Measurements from ENCODE around the gene SLC35A3. TPM values are rescaled to one million over a fixed set of nuclear protein-coding genes. Genes with fewer than 3 reads are reported as not detected.

SLC35A3 gene
- polyA plus RNA-seq, 1 experiment = 12.6 TPM

DNA sequence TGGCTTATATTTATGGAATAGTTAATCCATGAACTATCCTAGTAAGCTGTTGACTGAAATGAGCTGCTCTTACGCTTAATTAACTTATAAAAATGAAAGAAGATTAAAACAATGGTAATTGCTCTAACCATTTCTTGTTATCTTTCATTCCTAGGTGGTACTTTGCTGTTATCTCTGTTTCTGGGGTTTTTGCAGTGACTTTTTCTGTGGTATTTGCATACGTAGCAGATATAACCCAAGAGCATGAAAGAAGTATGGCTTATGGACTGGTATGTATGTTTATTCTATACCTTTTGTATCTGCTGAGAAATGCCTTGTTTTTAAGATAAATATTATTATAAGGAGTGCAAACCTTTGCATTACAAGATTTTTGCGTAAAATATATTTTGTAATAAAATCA is 91.9 kb downstream of the SLC35A3 start:
- TF ChIP-seq, protein P1, sequence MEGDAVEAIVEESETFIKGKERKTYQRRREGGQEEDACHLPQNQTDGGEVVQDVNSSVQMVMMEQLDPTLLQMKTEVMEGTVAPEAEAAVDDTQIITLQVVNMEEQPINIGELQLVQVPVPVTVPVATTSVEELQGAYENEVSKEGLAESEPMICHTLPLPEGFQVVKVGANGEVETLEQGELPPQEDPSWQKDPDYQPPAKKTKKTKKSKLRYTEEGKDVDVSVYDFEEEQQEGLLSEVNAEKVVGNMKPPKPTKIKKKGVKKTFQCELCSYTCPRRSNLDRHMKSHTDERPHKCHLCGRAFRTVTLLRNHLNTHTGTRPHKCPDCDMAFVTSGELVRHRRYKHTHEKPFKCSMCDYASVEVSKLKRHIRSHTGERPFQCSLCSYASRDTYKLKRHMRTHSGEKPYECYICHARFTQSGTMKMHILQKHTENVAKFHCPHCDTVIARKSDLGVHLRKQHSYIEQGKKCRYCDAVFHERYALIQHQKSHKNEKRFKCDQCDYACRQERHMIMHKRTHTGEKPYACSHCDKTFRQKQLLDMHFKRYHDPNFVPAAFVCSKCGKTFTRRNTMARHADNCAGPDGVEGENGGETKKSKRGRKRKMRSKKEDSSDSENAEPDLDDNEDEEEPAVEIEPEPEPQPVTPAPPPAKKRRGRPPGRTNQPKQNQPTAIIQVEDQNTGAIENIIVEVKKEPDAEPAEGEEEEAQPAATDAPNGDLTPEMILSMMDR (IDR thresholded peaks at IDR 0.05; ENCODE audit: low read depth, low read length) = no peak
- ChIA-PET POLR2A (no interaction called here), CTCF (no interaction called here)
- no peaks in the 10 kb centered on the region for H3K9me3 ChIP-seq (ENCODE audit: control insufficient read depth, insufficient read depth, low read length)
- H3K27me3 ChIP-seq (ENCODE audit: control insufficient read depth, insufficient read depth, low read length) = no peaks in the 10 kb centered on the region
- no peak for DNase-seq (ENCODE audit: low read depth, low spot score)
- no peak overlapping the region for H3K27ac ChIP-seq (ENCODE audit: low read depth, low read length)
- H3K4me3 ChIP-seq (ENCODE audit: low read depth, low read length) = no peak overlapping the region

GRCh38 chr1:100065183-100065968 is 95.6 kb downstream of the SLC35A3 start:
- ChIA-PET CTCF (no interaction called here), POLR2A (no interaction called here)
- H3K27me3 ChIP-seq (ENCODE audit: control insufficient read depth, insufficient read depth, low read length) = no peaks in the 10 kb centered on the region
- H3K4me3 ChIP-seq (ENCODE audit: low read depth, low read length) = no peak overlapping the region
- DNase-seq (ENCODE audit: low read depth, low spot score) = no peak
- TF ChIP-seq, protein P1 (IDR thresholded peaks at IDR 0.05; ENCODE audit: low read depth, low read length) = no peak
- no peak overlapping the region for H3K27ac ChIP-seq (ENCODE audit: low read depth, low read length)
- H3K9me3 ChIP-seq (ENCODE audit: control insufficient read depth, insufficient read depth, low read length) = no peaks in the 10 kb centered on the region

- DNase-seq (ENCODE audit: low read depth, low spot score) = no peak
- no peak overlapping the region for H3K27ac ChIP-seq (ENCODE audit: low read depth, low read length)
- no peaks in the 10 kb centered on the region for H3K9me3 ChIP-seq (ENCODE audit: control insufficient read depth, insufficient read depth, low read length)
- no peaks in the 10 kb centered on the region for H3K27me3 ChIP-seq (ENCODE audit: control insufficient read depth, insufficient read depth, low read length)
- CTCF ChIA-PET = interaction anchor here (0.9 kb wide), 1 partner anchor 9 kb away, joined by 3 read pairs; no protein-coding TSS in a partner anchor
- TF ChIP-seq, protein P1 (IDR thresholded peaks at IDR 0.05; ENCODE audit: low read depth, low read length) = no peak
- POLR2A ChIA-PET = interaction anchor here (0.6 kb wide), 1 partner anchor 88 kb away, joined by 4 read pairs; no protein-coding TSS in a partner anchor
- no peak overlapping the region for H3K4me3 ChIP-seq (ENCODE audit: low read depth, low read length)
Observed at GRCh38 chr1:100065969-100066227, 96.1 kb downstream of the SLC35A3 start.

GRCh38 chr1:100070201-100070939 is 100.6 kb downstream of the SLC35A3 start:
- TF ChIP-seq, protein P1 (IDR thresholded peaks at IDR 0.05; ENCODE audit: low read depth, low read length) = no peak
- no peak overlapping the region for H3K4me3 ChIP-seq (ENCODE audit: low read depth, low read length)
- no peak overlapping the region for H3K27ac ChIP-seq (ENCODE audit: low read depth, low read length)
- POLR2A ChIA-PET = no interaction called here
- no peak for DNase-seq (ENCODE audit: low read depth, low spot score)
- no peaks in the 10 kb centered on the region for H3K27me3 ChIP-seq (ENCODE audit: control insufficient read depth, insufficient read depth, low read length)
- CTCF ChIA-PET = no interaction called here
- H3K9me3 ChIP-seq (ENCODE audit: control insufficient read depth, insufficient read depth, low read length) = no peaks in the 10 kb centered on the region

DNA sequence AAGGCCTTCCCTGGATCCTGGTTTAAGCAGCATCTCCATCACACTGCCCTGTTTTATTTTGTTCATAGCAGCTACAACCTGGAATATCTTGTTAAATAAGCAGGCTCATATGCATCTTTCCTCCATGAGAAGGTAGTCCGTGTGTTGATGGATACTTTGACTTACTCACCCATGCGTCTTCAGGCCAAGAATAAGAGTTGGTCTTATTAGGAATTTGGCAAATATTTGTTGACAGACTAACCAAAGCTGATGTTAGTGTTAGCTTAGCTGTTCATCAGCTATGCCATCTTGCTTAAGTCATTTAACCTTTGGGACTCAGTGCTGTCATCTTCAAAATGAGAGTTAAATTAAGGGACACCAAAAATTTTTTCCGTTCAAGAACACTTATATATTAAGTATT is 103.7 kb downstream of the SLC35A3 start:
- ChIA-PET POLR2A (no interaction called here), CTCF (no interaction called here)
- DNase-seq (ENCODE audit: low read depth, low spot score) = no peak
- Histone ChIP-seq H3K4me3 (ENCODE audit: low read depth, low read length) (no peak overlapping the region), H3K9me3 (ENCODE audit: control insufficient read depth, insufficient read depth, low read length) (no peaks in the 10 kb centered on the region), H3K27ac (ENCODE audit: low read depth, low read length) (no peak overlapping the region), H3K27me3 (ENCODE audit: control insufficient read depth, insufficient read depth, low read length) (no peaks in the 10 kb centered on the region)
- TF ChIP-seq, protein P1 (IDR thresholded peaks at IDR 0.05; ENCODE audit: low read depth, low read length) = no peak
